Neural cell (in vitro differentiated cells): ENCODE data around the gene PPP2R5E.

ENCODE experiments used
- CTCF ChIP-seq: fragments of 450-650 bp; IDR thresholded peaks from 2 replicates; pipeline ENCODE4 v1.5.1; 2014; ENCODE audit warnings: antibody characterized with exemption, mild to moderate bottlenecking, moderate library complexity; ENCODE audit not compliant: poor library complexity, severe bottlenecking
- EZH2 ChIP-seq: fragments of 200-600, 300-800 bp; shearing (Covaris generic), sonication (generic); IDR thresholded peaks from 2 replicates; pipeline ENCODE4 v1.6.1; 2014; ENCODE audit warnings: antibody characterized with exemption, low read length, borderline replicate concordance, mild to moderate bottlenecking; ENCODE audit not compliant: insufficient read depth, poor library complexity, severe bottlenecking
- POLR2AphosphoS5 ChIP-seq: IDR thresholded peaks from 2 replicates; pipeline ENCODE4 v1.6.1; 2012
- RAD21 ChIP-seq: fragments of 450-650 bp; conservative IDR thresholded peaks from 2 replicates; pipeline ENCODE4 v1.6.1; 2014; ENCODE audit warnings: antibody characterized with exemption, mild to moderate bottlenecking, moderate library complexity
- REST ChIP-seq: IDR thresholded peaks from 2 replicates; pipeline ENCODE4 v1.6.1; 2012; ENCODE audit warnings: borderline replicate concordance

GRCh38 chr14:63472986-63473788 is 70.0 kb downstream of the PPP2R5E start:
- no peak for TF ChIP-seq POLR2AphosphoS5
- TF ChIP-seq CTCF = no peak
- no peak for TF ChIP-seq EZH2
- TF ChIP-seq REST = no peak
- no peak for TF ChIP-seq RAD21
